NCI-H1930 (cell line): ENCODE measurements around the gene PFKFB4.
A peak's percentile ranks its signal among the peaks of the same experiment; 100 is the strongest.
"Not testable (repeated sequence)": the region's sequence is repeated elsewhere in the genome, so short reads cannot be mapped to it uniquely, and the experiment has no call there.

Experiments
- DNase-seq, 2 experiments: peaks; one replicate each; lab custom pipeline; 2025; lab: John Stamatoyannopoulos, UW

Gene PFKFB4

DNA sequence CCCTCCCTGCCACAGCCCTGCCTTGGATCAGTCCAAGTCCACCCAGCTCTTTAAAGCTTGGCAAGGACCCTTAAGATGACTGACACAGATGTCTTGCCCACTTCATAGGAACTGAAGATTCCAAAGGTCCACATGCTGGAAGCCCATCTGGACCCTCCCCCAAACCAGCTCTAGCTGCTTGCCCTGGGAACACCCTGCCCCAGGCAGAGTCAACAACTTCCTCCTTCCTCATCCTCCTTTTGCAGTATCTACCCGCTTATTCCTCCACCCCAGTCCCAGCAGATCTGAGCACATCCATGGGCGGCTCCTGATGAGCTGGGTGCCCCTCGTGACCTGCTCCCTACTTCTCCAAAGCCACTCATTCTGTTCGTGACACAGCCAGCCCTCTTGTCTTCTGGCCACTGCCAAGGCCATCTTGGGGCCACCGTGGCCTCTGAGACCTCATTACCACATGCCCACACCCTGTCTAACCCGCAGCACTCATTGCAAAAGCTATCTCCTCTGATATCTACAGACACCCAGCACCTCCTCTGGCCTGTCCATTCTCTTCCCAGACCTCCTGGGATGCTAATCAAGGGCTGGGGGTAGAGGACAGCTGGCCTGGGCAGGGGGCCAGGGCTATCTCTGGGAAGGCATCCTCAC lies 2.0 kb upstream of the PFKFB4 start:
- DNase-seq: no peak

DNA sequence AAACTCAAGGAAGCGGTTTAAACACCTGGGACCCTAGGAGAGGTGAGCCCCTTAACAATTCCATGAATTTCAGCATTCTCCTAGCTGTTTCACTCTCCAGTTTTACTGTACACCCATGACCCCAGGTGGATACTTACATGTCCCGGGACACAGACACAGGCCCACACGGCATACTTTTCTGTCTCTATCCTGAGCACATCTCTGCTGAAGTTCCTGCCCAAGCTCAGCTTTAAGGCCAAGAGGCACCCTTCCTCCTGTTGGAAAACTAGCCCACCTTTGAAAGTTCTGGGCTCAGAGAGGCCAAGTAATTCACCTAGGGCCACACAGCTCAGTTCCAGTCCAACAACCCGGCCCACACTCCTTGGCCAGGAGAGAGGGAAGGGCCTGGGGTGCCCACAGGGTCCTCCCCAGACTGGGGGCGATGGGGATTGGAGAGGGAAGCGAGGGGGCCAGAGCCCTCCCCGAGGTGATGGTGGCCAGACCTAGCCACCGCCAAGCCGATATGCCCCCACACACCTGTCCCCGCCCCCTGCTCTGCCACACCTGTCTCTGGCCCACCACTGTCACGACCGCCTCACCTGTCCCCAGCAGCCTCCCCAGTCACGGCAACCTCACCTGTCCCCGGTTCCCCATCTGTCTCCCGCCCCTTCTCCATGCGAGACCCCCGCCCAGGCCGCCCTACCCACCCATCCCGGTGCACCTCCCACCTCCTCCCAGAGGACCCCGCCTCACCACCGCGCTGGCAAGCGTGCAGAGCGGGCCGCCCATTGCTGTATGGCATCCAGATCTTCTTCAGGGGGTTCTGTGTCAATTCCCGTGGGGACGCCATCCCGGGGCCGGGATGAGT lies 431 bp downstream of the PFKFB4 start:
- DNase-seq: peak in 1 of 2 experiments; percentile 6

DNA sequence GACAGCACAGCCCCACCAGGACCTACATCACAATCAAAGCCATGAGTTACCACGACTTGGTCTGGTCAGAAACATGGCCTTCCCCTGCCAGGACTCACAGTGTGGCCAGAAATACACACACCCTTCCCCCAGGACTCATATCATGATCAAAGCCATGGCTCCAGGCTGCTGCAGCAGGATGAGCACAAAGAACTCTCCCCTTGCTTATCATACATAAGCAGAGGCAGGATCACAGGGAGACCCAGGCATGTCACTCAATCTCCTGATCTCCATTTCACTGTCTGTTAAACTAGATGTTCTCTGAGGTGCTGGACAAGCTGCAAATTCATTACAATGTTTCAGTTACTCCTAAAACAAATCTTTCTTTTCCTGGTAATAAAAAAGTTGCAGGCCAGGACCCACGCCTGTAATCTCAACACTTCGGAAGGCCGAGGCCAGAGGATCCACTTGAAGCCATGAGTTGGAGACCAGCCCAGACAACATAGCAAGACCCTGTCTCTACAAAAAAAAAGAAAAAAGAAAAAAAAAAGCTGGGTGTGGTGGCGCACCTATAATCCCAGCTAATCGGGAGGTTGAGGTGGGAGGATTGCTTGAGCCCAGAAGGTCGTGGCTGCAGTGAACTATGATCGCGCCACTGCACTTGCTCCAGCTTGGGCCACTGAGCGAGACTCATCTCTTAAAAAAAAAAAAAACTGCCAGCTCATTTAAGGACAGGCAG lies 1.2 kb downstream of the PFKFB4 start:
- DNase-seq: no peak

DNA sequence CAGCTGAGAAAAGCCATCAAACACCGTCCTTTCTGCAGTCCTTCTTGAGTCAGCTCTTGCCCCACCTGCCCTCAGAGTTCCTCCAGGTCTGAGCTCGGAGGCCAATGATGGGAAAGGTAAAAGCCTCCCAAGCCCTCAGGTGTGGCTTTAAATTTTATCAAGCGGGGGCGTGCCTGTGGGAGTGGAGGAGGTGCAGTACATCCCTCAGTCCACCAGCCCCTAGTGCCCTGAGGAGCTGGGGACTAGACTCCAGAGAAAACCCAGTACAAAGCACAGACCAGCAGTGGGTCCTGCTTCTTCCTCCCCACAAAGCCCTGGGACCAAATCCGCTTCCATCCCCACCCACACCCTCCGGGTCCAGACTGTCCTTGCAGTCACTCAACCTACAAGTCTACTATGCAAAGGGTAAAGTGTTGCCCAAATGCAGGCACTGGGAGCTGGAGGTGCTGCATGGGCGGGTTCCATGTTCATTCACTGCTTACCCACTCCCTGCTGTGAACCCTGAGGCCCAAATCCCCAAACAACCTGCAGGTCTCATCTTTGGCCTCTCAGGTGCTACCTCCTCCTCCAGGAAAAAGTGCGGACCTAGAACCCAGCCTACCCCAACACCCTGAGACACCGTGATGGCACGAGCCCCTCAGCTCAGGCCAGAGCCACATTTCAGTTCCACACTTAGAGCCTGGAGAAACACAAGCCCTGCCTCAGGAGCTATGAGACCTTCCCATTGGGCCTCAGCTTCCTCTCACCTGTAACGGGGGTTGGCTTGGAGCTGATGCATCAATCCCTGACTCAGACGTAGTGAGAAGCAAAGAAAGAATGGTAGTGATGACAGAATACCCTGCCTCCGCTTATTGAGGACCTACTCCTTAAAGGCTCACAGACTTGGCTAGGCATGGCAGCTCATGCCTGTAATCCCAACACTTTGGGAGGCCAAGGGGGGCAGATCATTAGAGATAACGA lies 2.4 kb downstream of the PFKFB4 start:
- DNase-seq: no peak

DNA sequence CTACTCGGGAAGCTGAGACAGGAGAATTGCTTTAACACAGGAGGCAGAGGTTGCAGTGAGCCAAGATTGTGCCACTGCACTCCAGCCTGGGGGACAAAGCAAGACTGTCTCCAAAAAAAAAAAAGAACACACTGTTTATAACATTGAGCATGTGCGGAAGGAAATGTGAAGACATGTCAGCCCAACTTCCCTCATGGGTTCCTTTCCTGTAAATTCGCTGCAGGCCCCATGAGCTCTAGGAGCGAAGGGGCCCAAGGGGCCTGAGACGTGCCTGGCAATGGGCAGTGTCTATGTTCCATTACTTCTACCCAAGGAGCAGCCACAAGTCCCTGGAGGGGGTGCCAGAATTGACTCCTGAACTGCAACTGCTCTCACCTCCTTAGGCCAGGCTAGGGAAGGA lies 3.2 kb downstream of the PFKFB4 start:
- no peak for DNase-seq

DNA sequence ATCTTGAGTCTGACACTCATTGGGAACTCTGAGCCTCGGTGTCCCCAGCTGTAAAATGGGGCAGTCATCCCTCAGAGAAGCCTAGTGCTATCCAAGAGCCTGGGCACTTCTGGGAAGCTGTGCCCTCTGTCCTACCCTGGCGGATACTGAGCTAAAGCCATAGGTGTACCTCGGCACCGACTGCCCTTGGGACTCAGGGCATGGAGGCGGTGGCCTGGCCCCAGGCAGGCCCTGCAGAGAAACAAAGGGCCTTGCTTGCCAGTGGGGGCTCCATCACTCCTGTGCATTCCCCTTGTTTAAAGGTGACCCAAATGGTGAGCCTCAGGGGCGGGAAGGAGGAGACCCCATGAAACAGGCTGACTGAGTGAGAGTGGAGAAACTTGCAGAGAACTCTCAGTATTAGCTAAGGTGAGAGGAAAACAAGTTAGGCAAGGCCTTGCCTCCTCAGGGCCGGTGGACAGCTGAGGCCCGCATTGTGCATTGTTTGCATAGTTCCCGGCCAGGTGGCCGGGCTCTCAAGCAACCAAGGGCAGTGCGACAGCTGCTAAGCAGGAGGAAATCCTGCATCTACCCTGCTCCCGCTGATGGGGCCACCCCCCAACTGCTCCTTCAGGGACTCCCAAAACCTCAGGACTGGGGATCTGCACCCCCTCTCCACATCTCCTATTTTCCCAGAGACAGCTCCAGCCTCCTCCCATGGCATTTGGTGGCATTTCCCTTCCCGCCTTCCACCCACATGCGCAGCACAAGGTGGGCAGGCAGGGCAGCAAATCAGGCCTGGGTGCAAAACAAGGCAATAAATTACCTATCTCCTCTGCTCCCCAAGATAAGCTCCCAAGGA lies 4.3 kb downstream of the PFKFB4 start:
- no peak for DNase-seq

DNA sequence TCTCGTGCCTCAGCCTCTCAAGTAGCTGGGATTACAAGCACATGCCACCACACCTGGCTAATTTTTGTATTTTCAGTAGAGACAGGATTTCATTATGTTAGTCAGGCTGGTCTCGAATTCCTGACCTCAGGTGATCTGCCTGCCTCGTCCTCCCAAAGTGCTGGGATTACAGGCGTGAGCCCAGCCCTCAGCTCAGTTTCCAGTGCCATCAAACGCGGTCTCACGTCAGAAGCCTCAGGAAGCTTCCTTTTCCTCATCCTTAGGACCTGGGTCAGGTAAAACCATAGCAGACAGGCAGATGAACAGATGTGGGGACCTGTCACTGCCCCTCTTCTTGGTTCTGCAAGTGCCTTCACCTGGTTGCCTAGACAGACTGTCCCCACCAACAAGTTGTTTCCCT lies 5.0 kb downstream of the PFKFB4 start:
- not testable (repeated sequence) for DNase-seq

DNA sequence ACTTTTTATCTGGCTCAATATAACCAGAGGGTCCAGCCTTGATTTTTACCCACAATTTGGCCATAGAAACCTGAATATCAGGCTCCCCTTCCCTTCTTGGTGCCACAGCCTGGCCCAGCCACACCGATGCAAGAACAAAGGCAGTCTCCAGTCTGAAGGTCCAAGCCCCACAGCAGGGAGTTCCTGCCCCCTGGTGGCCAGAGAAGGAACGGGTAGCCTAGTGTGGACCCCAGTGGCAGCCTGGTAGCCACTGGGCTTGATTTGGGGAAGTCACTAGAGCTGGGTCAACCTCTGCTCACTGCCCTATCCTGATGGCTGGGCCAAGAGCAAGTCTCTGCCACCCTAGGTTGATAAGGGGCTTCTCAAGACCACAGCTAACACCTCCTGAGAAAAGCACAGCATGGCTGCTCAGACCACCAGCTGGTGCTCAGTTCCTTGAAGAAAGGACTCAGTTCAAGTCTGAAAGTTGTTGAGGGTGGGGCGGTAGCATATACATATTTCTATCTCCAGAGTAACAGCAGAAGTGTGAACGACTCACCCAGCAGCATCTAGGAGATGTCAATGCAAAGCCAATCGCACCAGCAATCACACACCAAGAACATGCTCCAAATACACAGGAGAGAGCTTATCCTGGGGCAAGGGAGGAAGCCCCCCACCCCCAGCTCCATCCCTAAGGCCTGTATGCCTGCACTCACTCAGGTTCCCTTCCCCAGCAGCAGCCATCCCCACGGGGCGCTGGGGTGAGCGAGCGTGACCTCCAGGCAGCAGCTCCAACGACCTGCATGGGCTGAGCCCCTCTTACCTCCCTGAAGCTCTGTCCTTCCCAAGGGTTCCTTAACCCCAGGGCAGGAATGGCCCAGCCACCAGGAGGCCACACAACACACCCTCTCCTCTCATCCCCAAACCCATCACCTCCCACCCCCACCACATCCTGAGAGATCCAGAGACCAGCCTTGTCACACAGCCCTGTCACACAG lies 7.6 kb downstream of the PFKFB4 start:
- peak; percentile 38 to 52 for DNase-seq

DNA sequence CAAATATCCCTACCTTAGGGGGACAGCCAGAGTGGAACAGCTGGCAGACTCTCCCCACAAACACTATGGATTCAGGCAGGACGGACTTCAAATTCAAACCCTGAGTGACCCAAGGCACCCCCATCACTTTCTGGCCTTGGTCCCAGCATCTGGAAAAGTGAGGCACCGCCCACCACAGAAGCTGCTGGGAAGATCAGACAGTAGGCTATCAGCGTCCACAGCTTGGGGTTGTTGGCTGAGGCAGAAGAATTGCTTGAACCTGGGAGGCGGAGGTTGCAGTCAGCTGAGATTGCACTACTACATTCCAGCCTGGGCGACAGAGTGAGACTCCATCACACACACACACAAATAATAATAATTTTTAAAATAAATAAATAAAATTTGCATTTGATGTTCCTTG lies 8.5 kb downstream of the PFKFB4 start:
- DNase-seq: no peak

DNA sequence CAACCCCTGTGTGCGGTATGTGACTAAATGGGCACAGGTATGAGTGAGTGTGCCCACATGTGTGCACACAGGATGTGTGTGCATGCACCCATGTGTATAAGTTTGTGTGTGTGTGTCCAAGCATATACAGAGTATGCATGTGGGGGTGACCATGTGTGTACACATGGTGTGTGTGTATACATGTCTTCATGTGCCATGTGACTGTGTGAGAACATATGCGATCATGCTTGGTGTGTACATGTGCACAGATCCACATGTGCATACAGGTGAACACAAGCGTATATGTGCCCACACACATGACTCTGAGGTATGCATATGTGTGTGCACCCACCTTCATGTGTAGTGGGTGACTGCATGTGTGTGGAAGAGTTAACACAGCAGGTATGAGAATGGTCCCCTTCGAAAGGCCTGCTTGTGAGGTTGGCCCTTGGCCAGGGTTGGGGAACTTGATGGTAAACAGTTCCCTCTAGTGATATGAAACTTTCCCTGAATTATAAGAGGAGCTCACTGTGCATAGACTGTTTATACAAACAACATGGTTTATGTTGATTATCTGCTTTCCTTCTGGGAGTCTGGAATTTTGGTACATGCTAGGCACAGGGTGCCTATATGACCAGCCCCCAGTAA lies 10.3 kb downstream of the PFKFB4 start:
- DNase-seq: no peak

DNA sequence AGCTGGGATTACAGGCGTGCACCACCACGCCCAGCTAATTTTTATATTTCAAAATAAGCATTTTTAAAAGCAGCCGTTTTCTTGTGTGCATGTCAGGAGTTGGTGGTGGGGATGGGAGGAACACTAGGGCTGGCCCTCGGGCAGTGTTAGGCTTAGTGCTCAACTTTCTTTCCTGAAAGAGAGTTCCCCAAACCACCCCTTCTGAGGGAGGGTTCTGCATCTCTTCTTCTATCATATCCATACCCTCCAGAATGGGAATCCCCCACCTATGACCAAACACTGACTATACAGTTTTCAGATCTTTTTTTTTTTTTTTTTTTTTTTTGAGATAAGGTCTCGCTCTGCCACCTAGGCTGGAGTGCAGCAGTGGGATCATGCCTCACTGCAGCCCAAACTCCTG lies 12.5 kb downstream of the PFKFB4 start:
- DNase-seq: no peak

DNA sequence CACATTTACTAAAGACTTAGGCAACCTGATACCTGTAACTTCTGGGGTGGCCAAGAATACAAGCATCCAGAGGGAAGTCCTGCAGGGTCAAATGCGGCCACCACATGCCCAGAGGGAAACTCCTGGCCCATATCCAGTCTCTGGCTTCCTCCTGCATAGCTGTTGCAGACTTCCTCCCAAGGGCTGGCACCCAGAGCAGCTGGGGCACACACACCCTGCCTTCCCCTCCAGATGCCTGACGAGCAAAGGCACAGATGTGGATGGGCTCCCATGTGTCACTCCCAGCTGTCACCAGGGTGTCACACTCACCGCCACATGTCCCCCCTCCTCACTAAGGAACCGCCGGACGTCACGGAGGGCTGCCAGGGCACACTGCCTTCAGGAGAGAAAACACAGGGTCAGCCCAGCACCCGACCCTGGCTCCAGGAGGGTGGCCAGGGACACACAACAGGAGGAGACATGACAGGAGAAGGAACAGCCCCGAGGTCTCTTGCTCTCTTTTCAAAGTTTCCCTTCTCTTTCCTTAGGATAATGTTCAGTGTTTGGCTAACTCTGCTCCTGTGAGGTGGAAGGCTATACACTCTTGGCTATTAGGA lies 13.2 kb downstream of the PFKFB4 start:
- no peak for DNase-seq

DNA sequence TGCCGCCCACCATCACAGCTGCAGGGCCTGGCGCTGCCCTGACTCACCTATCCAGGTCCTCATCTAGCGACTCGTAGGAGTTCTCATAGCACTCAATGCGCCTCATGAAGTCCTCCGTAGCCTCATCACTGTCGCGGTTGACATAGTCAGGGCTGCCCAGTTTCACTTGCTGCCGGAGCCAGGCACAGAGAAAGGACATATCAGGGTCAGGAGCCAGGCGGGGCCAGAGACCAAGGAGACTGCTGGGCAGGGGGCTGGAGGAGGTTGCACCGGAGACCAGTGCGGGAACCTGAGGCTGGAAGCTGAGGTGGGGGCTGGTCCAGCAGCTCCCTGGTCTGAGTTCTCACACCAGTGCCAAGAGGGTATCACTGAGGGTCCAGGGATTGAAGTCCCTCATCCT lies 18.2 kb downstream of the PFKFB4 start:
- DNase-seq: no peak

DNA sequence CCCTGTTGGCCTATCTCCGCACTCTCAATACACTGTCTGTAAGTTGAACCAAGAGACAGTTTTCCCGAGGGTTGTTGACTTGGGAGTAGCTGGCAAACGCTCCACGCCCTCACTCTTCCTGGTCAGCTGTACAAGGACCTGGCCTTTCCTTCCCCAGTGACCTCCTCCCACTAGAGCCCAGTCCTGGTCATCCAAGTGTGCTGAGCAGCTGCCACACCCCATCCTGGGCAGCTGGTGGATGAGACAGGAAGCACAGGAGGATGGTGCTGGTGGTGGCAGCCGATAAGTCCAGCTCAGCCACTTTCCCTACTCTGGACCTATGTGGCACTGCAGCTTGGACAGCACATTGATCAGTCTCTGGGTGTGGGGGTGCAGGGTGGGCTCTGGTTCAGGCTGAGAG lies 19.8 kb downstream of the PFKFB4 start:
- no peak for DNase-seq

DNA sequence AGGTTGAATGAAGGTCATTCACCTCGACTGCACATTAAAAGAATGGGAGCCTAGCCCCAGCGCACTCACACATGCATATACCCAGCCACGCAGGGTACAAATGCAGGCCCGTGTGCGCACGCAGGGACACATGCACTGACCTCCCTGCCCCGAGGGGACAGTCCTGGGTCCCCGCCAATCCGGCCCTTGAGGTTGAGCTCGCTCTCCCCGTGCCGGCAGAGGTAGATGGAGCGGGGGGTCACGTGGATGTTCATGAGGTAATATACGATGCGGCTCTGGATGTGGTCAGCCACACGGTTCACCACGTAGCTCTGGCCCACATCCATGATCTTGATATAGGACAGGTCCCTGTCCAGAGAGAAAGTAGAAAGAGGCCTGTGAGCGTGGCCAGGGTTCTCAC lies 20.5 kb downstream of the PFKFB4 start:
- no peak for DNase-seq

DNA sequence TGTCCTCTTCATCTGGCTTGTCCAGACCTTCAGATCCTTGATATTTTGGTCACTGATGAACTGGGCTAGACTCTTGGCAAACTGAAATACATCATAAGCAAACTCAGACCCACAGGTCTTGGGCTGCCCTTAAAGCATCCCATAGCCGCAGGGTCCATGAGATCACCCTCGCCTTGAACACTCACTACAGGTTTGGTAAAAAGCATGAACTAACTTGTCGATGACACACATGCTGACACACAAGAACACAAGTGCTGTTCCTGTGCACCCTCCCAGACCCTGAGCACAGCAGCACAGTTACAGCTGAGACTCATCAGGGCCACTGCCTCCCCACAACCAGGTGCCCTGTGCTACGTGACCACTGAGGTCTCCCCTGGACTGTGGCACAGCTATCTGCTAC lies 21.0 kb downstream of the PFKFB4 start:
- DNase-seq: no peak

DNA sequence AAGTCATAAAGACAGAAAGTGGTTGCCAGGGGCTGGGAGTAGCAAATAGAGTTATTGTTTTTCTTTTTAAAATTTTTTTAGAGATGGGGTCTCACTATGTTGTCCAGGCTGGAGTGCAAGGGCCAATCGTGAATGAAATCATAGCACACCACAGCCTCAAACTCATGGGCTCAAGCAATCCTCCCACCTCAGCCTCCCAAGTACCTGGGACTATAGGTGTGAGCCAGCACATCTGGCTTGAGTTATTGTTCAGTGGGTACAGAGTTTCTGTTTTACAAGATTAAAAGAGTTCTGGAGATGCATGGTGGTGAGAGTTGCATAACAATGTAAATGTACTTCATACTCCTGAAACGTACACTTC lies 23.6 kb downstream of the PFKFB4 start:
- no peak for DNase-seq

DNA sequence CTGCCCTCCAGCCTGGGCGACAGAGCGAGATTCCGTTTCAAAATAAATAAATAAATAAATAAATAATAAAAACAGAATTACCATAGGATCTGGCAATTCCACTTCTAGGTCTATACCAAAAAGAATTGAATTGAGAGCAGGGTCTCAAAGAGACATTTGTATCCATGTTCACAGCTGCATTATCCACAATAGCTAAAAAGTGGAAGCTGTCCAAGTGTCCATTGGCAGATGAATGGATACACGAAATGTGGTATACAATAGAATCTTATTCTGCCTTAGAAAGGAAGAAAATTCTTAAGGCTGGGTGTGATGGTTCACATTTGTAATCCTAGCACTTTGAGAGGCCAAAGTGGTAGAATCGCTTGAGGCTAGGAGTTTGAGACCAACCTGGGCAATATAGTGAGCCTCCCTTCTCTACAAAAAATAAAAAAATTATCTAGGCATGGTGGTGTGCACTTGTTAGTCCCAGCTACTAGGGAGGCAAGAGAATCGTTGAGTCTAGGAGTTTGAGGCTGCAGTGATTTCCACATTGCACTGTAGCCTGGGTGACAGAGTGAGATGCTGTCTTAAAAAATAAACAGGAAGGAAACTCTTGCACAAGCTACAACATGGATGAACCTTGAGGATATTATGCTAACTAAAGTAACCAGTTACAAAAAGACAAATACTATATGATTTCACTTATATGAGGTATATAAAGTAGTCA lies 24.2 kb downstream of the PFKFB4 start:
- DNase-seq: no peak
